Panc1 (cell line): ENCODE results near the gene GPR152. TPM values are rescaled to one million over a fixed set of nuclear protein-coding genes. Genes with fewer than 3 reads are reported as not detected.

Source experiments
- ATAC-seq: fragments of 200-7000 bp; cut with Tn5 transposase; 2 replicates; pipeline ENCODE4 v1.9.1; 2020; ENCODE audit warnings: mild to moderate bottlenecking, moderate library complexity
- BruUV-seq: library from RNA; stranded (reverse); fragments of 400-500 nt; replicated peaks from 2 replicates; lab custom pipeline; 2021; lab: Mats Ljungman, UMichigan
- CTCF ChIA-PET: fragments of 300-600 bp; sonication (Branson Sonifier 250); formaldehyde crosslinking; loops from one replicate; lab custom pipeline; 2022; ENCODE audit warnings: antibody characterized with exemption; lab: Charles Lee
- POLR2A ChIA-PET: fragments of 300-600 bp; sonication (Branson Sonifier 250); formaldehyde crosslinking; loops from one replicate; lab custom pipeline; 2022; ENCODE audit warnings: antibody characterized with exemption; lab: Charles Lee
- DNase-seq: peaks from one replicate; pipeline ENCODE4 v3.0.0-alpha.2; 2010; ENCODE audit warnings: low read depth, low spot score
- H3K27ac ChIP-seq: 2 replicates; pipeline ENCODE4 v1.5.1; 2011; ENCODE audit warnings: mild to moderate bottlenecking, low read length, inconsistent platforms
- H3K27me3 ChIP-seq: fragments of 200-500 bp; sonication (Bioruptor generic); 2 replicates; pipeline ENCODE4 v1.6.0; 2014; ENCODE audit warnings: low read length, inconsistent platforms; ENCODE audit not compliant: control insufficient read depth, insufficient read depth
- H3K36me3 ChIP-seq: fragments of 200-500 bp; sonication (Bioruptor generic); 2 replicates; pipeline ENCODE4 v1.5.1; 2014; ENCODE audit warnings: inconsistent platforms, mild to moderate bottlenecking, low read length, moderate library complexity; ENCODE audit not compliant: control insufficient read depth, insufficient read depth
- H3K4me1 ChIP-seq: 2 replicates; pipeline ENCODE4 v1.5.1; 2011; ENCODE audit warnings: inconsistent platforms, mild to moderate bottlenecking, low read length, moderate library complexity; ENCODE audit not compliant: control insufficient read depth, insufficient read depth
- H3K4me3 ChIP-seq, 2 experiments: 2 replicates each; pipeline ENCODE4 v1.5.1; 2011 to 2012; ENCODE audit warnings: low read depth in 2 of 2, low read length in 2 of 2, mild to moderate bottlenecking in 2 of 2, inconsistent platforms in 1 of 2, moderate library complexity in 1 of 2
- H3K9me3 ChIP-seq: fragments of 200-500 bp; sonication (Bioruptor generic); 2 replicates; pipeline ENCODE4 v1.5.1; 2014; ENCODE audit warnings: low read depth, mild to moderate bottlenecking, inconsistent platforms, low read length, moderate library complexity; ENCODE audit not compliant: control insufficient read depth, insufficient read depth
- POLR2AphosphoS5 ChIP-seq: IDR thresholded peaks from 2 replicates; pipeline ENCODE4 v1.6.1; 2012; ENCODE audit warnings: mild to moderate bottlenecking, low read depth, low read length, moderate library complexity
- SIN3A ChIP-seq: IDR thresholded peaks from 2 replicates; pipeline ENCODE4 v1.6.1; 2012; ENCODE audit warnings: low read depth, mild to moderate bottlenecking, low read length, moderate library complexity, borderline replicate concordance; ENCODE audit not compliant: insufficient read depth
- TCF7L2 ChIP-seq: IDR thresholded peaks from 2 replicates; pipeline ENCODE4 v1.6.1; 2011; ENCODE audit warnings: mild to moderate bottlenecking, low read depth, low read length, inconsistent platforms
- in situ Hi-C: cut with HindIII; loops from 2 replicates; pipeline ENCODE4 v1.10.0; 2016; ENCODE audit warnings: low sequenced_read_pairs, low pct_unique_long_range_greater_than_20kb
- intact Hi-C: fragments of 100-400 bp; cut with micrococcal nuclease; formaldehyde crosslinking; loops from one replicate; pipeline ENCODE4 v1.10.0; 2022; ENCODE audit not compliant: unreplicated experiment
- total RNA-seq: library from RNA; stranded (reverse); gene quantifications from one replicate; pipeline ENCODE4 v1.2.1, GENCODE V29; 2021; ENCODE audit not compliant: unreplicated experiment
- TF ChIP-seq, protein P1 (sequence below): fragments of 450-650 bp; IDR thresholded peaks from 2 replicates; pipeline ENCODE4 v1.5.1; 2017; ENCODE audit warnings: mild to moderate bottlenecking
- TF ChIP-seq, protein P2 (sequence below), 2 experiments: IDR thresholded peaks; 2 replicates each; pipeline ENCODE4 v1.6.1; 2011 to 2012; ENCODE audit warnings: low read depth in 2 of 2, control low read depth in 1 of 2, low read length in 1 of 2, mild to moderate bottlenecking in 1 of 2, moderate library complexity in 1 of 2; ENCODE audit not compliant: insufficient read depth in 1 of 2

Gene GPR152
- total RNA-seq, 1 experiment from 2014 or later: not detected

DNA sequence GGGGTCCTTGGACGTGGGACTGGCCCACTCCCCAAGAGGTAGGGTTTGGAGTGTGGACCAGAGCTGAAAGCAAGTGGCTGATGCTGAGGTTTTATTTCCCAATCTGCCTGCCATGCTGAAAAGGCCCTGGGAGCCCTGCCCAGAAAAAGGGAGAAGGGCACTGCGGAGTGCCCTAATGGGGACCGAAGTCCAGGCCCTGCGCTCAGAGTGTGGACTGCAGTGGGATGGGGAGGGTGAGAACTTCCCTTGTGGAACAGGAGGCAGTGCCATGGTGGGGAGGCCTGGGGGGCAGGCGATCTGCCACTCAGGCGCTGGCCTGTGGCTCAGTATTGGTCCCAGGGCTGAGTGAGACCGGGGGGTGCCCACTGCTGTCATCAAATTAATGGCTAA, 4.3 kb downstream of the GPR152 start:
- ATAC-seq (no peak), DNase-seq (no peak)
- no peak for TF ChIP-seq POLR2AphosphoS5
- TF ChIP-seq, protein P1, sequence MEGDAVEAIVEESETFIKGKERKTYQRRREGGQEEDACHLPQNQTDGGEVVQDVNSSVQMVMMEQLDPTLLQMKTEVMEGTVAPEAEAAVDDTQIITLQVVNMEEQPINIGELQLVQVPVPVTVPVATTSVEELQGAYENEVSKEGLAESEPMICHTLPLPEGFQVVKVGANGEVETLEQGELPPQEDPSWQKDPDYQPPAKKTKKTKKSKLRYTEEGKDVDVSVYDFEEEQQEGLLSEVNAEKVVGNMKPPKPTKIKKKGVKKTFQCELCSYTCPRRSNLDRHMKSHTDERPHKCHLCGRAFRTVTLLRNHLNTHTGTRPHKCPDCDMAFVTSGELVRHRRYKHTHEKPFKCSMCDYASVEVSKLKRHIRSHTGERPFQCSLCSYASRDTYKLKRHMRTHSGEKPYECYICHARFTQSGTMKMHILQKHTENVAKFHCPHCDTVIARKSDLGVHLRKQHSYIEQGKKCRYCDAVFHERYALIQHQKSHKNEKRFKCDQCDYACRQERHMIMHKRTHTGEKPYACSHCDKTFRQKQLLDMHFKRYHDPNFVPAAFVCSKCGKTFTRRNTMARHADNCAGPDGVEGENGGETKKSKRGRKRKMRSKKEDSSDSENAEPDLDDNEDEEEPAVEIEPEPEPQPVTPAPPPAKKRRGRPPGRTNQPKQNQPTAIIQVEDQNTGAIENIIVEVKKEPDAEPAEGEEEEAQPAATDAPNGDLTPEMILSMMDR: no peak
- TF ChIP-seq, protein P2, sequence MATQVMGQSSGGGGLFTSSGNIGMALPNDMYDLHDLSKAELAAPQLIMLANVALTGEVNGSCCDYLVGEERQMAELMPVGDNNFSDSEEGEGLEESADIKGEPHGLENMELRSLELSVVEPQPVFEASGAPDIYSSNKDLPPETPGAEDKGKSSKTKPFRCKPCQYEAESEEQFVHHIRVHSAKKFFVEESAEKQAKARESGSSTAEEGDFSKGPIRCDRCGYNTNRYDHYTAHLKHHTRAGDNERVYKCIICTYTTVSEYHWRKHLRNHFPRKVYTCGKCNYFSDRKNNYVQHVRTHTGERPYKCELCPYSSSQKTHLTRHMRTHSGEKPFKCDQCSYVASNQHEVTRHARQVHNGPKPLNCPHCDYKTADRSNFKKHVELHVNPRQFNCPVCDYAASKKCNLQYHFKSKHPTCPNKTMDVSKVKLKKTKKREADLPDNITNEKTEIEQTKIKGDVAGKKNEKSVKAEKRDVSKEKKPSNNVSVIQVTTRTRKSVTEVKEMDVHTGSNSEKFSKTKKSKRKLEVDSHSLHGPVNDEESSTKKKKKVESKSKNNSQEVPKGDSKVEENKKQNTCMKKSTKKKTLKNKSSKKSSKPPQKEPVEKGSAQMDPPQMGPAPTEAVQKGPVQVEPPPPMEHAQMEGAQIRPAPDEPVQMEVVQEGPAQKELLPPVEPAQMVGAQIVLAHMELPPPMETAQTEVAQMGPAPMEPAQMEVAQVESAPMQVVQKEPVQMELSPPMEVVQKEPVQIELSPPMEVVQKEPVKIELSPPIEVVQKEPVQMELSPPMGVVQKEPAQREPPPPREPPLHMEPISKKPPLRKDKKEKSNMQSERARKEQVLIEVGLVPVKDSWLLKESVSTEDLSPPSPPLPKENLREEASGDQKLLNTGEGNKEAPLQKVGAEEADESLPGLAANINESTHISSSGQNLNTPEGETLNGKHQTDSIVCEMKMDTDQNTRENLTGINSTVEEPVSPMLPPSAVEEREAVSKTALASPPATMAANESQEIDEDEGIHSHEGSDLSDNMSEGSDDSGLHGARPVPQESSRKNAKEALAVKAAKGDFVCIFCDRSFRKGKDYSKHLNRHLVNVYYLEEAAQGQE (IDR thresholded peaks at IDR 0.05; ENCODE audit: insufficient read depth in 1 of 2, low read depth in 2 of 2, low read length in 1 of 2): no peak
- no peak for TF ChIP-seq SIN3A
- TF ChIP-seq TCF7L2: no peak
- Histone ChIP-seq H3K4me1 (no peaks in the 10 kb centered on the region), H3K27me3 (no peaks in the 10 kb centered on the region), H3K4me3 (no peak overlapping the region), H3K9me3 (no peaks in the 10 kb centered on the region), H3K27ac (no peak overlapping the region), H3K36me3 (no peaks in the 10 kb centered on the region)
- intact Hi-C loops (no loop called here), in situ Hi-C loops (no loop called here)
- no TSS peak for BruUV-seq
- POLR2A ChIA-PET: no interaction called here
- CTCF ChIA-PET: no interaction called here

DNA sequence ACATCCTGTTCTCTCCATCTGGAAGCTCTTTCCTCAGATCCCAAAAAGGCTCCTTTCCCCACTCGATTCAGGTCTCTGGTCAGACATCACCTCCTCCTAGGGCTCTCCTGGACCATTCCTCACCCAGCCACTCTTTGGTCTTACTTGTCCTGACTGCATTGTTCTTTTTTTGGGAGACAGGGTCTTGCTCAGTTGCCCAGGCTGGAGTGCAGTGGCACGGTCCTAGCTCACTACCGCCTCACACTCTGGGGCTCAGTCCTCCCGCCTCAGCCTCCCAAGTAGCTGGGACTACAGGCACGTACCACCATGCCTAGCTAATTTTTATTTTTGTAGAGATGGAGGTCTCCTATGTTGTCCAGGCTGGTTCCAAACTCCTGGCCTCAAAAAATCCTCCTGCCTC, 7.0 kb downstream of the GPR152 start:
- Histone ChIP-seq H3K4me3 (no peak overlapping the region), H3K36me3 (no peaks in the 10 kb centered on the region), H3K27ac (no peak overlapping the region), H3K9me3 (no peaks in the 10 kb centered on the region), H3K4me1 (peaks cover 18% of the 10 kb centered on the region), H3K27me3 (no peaks in the 10 kb centered on the region)
- no peak for DNase-seq
- in situ Hi-C loops: no loop called here
- BruUV-seq: no TSS peak
- TF ChIP-seq, protein P1: no peak
- TF ChIP-seq SIN3A: no peak
- TF ChIP-seq, protein P2 (IDR thresholded peaks at IDR 0.05; ENCODE audit: insufficient read depth in 1 of 2, low read depth in 2 of 2, low read length in 1 of 2): no peak
- no peak for TF ChIP-seq TCF7L2
- no peak for TF ChIP-seq POLR2AphosphoS5
- intact Hi-C loops: no loop called here
- POLR2A ChIA-PET: no interaction called here
- CTCF ChIA-PET: no interaction called here
- ATAC-seq: no peak
